DMS 273 (cell line): Measurements from ENCODE around the gene CTNND1.
"Not testable (repeated sequence)": the region's sequence is repeated elsewhere in the genome, so short reads cannot be mapped to it uniquely, and the experiment has no call there.

Experiments used
- DNase-seq: peaks from one replicate; lab custom pipeline; 2025; ENCODE audit not compliant: unreplicated experiment; lab: John Stamatoyannopoulos, UW

CTNND1 gene

DNA sequence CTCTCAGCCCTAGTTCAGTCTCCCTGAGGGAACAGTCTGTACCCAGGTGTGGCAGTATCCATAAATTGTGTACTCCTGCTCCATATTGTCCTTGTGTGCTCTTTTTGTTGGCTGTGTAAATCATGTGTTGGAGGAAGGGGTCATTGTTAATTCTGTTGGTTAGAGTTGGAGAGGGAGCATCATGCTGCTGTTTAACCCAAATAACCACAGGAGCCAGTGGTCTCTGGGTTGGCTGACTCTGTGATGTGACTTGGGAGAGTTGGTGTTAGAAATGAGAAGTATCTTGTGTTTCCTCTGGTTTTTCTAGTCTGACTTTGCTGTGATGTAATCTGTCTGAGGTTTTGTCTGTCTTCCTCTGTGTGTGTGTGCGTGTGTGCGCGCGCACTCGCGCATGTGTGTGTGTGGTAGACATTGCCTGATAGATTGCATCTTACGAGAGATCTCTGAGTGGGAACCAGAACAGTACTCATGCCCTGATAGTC lies 30.5 kb downstream of the CTNND1 start:
- no peak for DNase-seq

DNA sequence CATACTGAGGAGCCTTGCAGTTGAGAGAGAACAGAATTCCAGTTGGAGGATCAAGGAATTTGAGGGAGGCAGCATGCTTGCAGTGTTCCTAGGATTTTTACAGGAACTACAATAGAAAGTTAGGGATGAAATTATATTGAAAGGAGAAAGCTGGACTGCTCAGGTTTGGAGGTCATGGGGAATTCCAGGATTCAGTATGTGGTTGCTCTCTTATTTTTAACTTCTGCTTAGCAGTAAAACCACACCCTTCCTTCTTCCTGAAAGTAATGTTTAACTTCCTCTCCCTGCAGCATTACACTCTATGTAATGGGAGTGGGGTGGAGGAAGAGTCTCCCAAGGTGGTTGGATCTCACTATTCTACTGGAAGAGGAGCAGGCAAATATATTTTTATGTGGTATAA lies 31.3 kb downstream of the CTNND1 start:
- DNase-seq, result no peak

DNA sequence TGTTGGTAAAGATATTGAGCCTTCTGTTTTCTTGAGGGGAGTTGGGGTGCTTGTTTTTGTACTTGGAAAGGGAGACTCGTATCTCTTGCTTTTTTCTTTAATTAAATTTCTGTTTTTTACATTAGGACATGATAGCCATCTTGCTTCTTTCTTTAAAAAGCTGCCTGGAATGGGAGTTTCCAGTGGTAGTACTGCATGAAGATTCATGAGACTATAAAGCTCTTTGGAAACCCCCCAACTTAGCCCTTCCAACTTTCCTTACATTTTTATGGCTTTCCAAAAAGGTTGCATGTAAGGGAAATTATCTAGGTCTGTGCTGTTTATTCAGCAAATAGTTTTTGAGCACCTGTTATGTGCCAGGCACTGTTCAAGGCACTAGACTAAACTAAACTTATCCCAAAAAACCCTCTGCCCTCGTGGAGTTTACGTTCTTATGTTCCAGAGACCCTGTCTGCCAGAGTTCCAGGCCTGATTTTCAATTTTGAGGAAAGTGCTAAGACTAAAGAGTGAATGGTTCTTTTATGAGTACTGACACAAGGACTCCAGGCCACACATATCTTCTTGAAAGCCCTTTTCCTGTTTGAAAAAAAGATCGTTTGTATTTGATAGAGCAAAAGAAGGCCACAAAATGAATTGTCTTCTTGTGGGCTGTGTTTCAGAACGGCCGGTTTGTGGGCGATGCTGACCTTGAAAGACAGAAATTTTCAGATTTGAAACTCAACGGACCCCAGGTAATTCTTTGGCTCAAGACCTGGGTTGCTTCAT lies 31.9 kb downstream of the CTNND1 start:
- no peak for DNase-seq

DNA sequence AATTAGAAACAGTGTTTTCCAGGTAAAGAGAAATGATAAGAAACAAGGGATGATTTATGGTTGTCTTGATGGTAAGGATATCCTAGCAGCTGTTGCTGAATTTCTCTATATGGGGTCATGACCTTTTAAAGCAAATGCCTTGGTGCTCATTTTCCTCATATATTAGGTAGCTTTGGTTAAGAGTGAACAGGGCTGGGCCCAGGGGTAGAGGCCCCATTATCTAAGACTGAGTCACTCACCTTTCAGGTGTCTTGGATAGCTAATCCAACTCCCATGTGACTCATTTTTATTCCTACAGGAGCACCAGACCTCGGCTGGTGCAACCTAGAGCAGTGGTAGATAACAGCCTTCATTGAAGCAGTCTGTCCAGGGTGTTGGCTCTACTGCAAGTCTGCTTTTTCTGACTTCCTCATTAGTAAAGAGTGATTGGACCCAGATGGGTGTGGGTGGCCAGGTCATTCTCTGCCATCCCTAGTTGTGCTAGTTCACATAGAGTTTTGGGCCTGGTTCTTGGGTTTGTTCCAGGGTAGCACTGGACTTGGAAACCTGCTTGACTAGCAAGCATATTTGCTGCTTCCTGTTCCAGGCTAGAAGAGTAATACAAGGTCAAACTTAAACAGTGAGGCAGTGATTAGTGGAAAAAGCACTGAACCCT lies 37.4 kb downstream of the CTNND1 start:
- peak; percentile 9 for DNase-seq

DNA sequence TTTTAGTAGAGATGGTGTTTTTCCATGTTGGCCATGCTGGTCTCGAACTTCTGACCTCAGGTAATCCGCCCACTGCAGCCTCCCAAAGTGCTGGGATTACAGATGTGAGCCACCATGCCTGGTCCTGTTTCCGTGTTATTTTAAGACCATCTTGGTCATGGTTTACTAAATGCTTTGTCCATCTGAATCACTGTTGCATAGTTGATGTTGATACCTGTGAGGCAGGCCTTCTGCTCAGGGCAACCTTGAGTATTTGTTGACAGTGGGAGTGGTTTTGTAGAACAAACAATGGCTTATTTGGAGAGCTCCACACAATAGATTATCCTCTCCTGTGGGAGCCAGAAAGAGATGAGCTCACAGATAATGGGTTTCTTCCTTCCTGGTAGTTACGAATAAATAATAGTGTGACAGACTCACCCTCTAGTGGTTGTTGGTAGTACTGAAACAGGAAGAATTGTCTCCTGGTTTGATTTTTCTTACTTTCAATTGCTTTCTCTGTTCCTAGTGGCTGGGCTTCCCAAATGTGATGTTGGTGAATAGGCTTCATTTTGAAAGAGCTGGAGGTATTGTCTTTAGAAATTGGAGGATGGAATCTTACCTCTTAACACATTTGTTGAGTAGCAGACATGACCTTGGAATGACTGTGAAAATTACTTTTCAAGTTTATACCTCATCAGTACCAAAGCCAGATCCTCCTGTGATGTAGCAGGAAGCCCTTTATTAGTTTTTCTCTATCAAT lies 39.0 kb downstream of the CTNND1 start:
- DNase-seq, result peak; percentile 59

DNA sequence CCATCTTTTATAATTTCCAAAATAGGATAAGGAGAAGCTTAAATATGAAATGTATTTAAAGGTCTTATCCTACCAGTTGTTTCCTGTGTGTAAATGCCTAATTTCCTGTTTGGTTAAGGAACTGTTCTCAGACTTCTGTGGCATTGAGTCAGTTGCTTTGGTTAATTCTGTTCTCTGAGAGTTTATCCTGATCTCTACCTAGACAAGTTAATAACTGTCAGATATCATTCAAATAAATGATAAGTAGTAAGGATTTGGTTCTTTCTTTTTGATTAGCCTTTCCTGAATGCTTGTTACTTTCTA lies 39.5 kb downstream of the CTNND1 start:
- DNase-seq, result no peak

DNA sequence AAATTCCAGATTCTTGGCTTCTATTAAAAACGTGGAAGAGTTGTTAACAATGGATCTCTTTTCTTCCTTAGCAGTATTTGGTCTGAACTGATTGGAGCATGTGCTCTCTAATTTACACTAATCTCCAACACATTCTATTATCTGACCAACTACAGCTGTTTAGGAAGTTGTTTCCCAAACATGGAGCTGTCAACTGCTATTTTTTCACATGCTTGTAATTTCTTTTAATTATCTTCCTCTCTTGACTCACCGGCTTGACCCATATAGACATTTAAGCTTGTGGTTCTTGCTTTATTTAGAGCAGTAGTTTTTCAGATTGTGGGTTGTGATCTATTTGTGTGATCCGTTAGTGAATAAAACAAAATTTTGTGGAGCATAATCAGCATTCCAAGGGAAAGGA lies 40.8 kb downstream of the CTNND1 start:
- DNase-seq, result no peak

DNA sequence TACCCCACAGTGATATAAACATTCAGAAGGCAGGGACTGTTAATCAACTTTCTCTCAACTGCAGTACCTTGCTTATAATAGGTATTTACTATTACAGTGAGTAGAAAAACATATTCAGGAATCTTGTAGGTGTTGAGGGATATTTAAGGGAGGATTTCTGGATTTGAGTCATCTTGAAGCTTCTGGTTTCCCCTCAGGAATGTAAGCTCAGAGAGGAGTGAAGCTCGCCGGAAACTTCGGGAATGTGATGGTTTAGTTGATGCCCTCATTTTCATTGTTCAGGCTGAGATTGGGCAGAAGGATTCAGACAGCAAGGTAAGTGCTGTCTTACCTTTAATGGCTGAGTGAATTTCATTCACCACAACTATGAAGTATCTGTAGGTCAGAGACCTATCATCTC lies 42.9 kb downstream of the CTNND1 start:
- DNase-seq, result no peak

DNA sequence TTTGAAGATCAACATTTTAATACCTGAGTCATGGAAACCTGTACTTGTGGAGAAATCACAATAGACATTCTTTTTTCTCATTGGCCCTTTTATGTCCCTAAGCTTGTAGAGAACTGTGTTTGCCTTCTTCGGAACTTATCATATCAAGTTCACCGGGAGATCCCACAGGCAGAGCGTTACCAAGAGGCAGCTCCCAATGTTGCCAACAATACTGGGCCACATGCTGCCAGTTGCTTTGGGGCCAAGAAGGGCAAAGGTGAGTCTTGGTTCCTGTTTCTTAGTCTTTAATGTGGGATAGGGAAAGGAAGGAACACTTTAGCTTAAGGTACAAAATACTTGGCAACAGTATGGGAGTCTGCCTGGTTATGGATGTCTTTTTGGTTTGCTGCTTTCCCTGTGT lies 44.2 kb downstream of the CTNND1 start:
- DNase-seq, result no peak

DNA sequence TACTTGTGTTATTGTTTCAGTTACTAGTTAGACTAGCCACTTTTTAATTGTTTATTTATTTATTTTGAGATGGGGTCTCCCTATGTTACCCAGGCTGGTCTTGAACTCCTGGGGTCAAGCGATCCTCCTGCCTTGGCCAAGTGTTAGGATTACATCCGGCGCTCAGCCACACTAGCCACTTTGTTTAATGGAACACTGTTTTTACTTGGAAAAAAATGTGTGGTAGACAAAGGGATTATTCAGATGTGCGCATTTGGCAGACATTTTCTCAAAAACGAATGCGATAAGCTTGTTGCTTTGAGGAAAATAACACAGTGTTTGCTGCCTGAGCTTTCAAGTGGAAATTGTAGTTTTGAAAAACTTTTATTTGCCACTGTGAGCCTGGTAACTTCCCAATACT lies 51.0 kb downstream of the CTNND1 start:
- no peak for DNase-seq

DNA sequence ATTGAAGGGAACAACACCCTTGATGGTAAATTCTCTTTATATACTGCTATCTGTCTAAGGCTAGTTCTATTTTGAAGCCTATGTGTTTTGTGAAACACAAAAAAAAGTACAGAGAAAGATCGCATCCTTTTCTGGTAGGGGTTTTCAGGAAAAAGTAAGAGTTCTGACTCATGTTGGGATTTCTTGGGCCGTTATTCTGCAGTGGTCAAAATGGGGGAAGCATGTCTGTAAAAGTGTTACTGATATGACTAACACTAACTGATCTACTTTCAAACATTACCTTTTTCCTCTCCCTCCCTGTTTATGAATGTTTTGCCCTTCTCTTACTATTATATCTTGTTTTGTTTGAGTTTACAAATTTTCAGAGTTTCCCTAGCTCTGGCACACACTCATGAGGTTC lies 53.9 kb downstream of the CTNND1 start:
- no peak for DNase-seq

DNA sequence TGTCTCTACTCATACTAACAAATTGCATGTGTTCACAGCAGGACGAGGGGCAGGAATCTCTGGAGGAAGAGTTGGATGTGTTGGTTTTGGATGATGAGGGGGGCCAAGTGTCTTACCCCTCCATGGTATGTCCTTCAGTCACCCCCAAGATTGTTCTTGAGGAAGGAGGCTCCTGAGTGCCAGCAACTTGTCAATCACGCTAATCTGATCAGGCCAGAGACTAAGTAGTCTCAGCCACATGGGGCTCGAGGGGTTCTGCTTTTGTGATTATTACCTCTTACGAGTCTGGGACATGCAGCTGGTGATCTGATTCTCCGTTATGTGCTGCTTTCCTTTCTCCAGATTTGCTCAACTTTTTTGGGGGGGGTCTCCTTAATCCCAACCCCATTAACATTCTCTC lies 54.3 kb downstream of the CTNND1 start:
- no peak for DNase-seq

DNA sequence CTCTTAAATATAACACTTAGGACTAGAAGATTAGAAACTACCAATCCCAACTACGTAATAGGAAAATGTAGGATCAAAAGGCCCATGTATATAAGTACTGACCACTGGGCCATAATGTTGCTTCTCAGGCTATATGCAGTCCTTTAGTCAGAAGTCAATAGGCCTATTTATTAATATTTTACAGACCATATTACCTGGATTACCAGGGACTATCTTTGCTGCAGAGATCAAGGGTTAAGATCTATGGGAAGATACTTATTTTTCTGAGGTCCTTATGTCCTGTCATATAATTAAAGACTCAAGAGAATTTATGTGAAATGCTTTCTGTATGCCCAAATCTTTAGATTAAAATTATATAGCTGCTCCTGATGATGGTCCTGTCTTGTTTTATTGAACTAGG lies 57.2 kb downstream of the CTNND1 start:
- DNase-seq, result no peak

DNA sequence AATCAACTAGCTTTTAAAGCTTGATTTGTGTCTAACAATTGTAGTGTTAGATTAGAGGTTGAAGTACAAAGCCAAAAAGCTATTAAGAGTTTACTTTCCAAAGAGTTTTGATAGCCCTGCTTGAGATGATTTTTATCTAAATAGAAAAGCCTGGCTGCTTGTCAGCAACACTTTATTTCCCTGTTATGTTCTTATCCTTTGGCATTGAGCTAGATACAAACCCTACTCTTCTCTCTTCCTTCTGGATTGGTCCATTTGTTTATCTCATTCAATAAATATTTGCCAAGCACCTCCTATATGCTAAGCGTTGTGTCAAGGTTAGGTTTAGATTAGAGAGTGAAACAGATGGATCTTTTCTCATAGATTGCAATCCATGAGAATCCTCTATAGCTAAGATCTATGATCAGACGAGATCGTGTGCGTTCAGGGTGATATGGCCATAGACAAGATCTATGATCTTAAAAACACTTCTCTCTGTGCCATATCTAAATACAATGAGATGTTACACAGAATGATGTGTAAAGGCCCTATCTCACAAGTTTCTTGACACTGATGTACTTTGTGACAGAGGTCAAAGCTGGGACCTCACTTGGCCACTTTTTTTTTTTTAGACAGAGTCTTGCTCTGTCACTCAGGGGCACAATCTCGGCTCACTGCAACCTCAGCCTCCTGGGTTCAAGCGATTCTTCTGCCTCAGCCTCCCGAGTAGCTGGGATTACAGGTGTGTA lies 57.8 kb downstream of the CTNND1 start:
- no peak for DNase-seq

DNA sequence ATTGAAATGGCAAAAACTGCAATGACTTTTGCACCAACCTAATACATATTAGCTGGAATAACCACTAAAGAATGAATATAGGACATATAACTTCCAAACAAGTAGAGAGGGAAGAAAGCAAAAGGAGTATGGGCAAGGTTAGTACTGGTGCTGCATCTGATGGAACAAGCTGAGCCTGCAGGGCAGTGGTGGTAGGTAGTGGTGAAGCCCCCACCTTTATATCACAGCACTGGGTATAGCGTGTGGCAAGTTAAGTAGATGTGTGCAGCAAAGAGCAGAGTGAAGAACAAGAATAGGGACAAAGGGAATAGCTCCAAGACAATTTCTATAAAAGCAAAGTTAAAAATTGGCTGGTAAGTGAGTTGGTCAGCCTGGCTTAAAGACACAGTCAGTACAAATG lies 62.3 kb downstream of the CTNND1 start:
- no peak for DNase-seq

DNA sequence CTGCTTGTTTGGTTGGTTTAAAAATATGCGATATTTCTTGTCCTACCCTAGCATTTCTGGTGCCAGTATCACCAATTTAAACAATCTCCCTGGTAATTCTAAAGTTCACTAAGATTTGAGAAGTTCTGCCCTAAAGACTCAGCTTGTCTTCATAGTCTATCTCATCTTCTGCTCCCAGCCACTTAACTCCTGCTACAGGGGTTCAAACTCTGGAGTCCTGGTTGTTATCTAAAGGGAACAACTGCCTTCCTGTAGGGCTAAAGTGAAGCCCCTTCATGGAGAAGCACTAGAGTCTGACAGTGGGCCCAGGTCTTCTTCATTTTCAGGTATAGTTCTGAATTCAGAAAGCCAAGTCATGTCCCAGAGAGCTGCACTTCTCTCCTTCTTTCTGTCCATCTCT lies 73.2 kb downstream of the CTNND1 start:
- DNase-seq, result no peak

DNA sequence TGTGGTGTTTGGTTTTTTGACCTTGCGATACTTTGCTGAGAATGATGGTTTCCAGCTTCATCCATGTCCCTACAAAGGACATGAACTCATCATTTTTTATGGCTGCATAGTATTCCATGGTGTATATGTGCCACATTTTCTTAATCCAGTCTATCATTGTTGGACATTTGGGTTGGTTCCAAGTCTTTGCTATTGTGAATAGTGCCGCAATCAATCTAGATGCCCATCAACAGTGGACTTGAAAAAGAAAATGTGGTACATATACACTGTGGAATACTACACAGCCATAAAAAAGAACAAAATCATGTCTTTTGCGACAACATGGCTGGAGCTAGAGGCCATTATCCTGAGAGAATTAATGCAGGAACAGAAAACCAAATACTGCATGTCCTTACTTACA lies 77.0 kb downstream of the CTNND1 start:
- DNase-seq, result not testable (repeated sequence)

DNA sequence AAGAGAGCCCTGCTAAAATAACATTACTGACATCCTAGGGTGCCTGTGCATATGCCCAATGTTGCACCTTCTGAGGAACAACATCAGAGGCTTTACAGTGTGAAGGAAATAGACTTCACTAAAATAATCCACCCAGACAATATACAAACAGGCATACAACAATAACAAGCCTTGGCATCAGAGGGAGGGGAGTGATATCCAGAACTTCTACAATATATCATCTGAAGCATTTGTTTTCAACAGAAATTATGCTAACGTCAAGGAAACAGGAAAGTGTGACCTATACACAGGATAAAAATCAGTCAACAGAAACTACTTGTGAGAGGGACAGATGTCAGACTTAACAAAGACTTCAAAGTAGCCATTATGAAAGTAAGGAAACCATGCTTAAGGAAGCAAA lies 81.3 kb downstream of the CTNND1 start:
- DNase-seq, result no peak

DNA sequence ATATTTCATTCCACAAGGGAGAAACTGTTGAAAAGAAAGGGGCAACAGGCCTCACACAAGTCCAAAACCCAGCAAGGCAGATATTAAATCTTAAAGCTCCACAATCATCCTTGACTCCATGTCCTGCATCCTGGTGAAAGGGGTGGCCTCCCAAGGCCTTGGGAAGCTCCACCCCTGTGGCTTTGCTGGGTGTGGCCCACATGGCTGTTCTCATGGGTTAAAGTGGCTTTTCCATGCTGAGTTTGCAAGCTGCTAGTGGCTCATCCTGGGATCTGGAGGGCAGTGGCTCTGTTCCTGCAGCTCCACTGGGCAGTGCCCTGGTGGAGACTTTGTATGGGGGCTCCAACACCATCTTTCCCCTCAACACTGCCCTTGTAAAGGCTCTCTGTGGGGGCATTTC lies 106.4 kb downstream of the CTNND1 start:
- no peak for DNase-seq

DNA sequence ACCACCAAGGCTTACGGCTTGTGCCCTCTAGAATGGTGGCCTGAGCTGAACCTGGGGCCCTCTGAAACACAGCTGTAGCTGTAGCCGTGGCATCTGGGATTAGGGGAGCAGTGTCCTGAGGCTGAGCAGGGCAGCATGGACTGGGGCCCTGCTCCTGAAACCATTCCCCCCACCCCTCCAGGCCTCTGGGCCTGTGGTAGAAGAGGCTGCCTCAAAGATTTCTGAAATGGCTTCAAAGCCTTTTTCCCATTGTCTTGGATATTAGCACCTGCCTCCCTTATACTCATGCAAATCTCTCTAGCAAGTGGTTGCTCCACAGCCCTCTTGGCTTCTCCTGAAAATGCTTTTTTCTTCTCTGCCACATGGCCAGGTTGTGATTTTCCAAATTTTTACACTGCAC lies 106.9 kb downstream of the CTNND1 start:
- DNase-seq, result no peak
